GM12865 (cell line): Measurements from ENCODE around the gene CIITA.

Source experiments
- DNase-seq: peaks from one replicate; pipeline ENCODE4 v3.0.0; 2010; ENCODE audit warnings: low read depth
- H3K4me3 ChIP-seq: 2 replicates; pipeline ENCODE4 v1.5.1; 2011; ENCODE audit warnings: mild to moderate bottlenecking, low read depth, low read length, control low read depth
- CTCF ChIP-seq: IDR thresholded peaks from 2 replicates; pipeline ENCODE4 v1.5.1; 2011; ENCODE audit warnings: low read length, control low read depth, low read depth, inconsistent platforms; ENCODE audit not compliant: insufficient read depth; ENCODE audit errors: missing control alignments

Gene CIITA

GRCh38 chr16:10931977-10932632 is 55.1 kb downstream of the CIITA start:
- H3K4me3 ChIP-seq = no peak overlapping the region
- no peak for DNase-seq
- no peak for TF ChIP-seq CTCF

DNA sequence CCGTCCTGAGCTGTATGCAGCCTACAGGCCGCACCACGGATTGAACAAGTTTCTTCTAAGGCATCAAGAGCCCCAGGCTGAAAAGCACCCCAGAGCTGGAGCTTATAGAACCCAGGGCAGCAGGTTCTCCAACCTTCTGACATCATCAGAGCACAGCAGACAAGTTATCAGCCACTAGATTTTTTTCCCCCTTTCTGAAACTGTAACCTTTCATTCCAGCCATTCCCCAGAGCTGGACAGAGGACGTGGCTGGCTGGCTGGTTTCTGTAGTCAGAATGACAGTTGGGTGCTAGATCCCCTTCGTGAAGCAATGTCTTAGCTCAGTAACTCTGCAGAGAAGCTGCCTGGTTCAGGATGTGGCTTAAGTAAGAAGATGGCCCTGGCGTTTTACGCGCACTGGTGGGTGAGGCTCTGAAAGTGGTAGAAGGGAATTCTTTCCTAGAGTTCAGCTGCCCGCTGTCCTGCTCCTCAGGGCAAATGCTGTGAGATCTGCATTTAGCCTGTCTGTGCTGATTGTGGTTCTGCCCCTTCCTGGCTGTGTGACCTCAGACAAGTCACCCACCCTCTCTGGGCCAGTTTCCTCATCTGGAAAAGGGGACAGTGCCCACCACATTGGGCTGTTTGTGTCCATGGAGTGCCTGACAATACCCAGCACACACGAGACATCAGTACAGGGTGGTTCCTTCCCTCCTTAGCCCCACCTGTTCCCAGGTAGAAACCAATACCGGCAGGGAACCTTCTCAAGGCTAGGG is 56.1 kb downstream of the CIITA start:
- no peak overlapping the region for H3K4me3 ChIP-seq
- no peak for DNase-seq
- no peak for TF ChIP-seq CTCF

- no peak overlapping the region for H3K4me3 ChIP-seq
- no peak for TF ChIP-seq CTCF
- DNase-seq = no peak
Observed at GRCh38 chr16:10933865-10934264, 56.9 kb downstream of the CIITA start.

DNA sequence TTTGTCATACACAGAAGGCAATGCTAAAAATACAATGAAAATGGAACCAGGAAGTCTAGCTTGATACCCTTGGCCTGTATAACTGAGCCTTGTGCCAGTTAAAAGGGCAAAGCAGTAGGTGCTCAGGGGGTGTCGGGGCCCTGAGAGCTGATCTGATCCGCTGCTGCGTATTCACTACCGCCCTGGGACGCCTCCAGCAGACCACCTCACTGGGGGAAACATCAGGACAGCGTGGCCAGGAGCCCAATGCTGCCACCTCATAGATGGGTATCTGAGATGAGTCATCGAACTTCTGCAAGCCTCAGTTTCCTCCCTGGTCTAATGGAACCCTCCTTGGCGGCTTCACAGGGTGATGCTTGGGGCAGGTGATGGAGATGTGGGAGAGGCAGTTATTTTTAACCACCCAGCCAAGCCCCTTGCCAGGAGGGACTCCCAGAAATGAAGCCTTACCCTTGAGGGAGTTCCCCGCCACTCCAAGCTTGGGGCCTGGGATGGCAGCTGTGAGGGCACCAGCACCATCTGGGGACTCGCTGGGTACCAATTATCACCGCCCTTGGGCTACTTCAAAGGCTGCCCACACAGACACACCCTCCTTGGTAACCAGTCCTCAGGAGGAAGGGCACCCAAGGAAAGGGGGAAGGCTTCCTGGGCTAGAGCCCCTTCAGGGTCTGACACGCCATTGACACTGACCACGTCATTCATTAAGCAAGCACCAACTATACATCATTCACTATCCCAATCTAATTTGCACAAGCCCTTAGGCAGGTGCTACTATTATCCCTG is 57.5 kb downstream of the CIITA start:
- no peak for DNase-seq
- no peak overlapping the region for H3K4me3 ChIP-seq
- no peak for TF ChIP-seq CTCF

- no peak for TF ChIP-seq CTCF
- DNase-seq = no peak
- no peak overlapping the region for H3K4me3 ChIP-seq
Observed at GRCh38 chr16:10935226-10935915, 58.4 kb downstream of the CIITA start.

GRCh38 chr16:10936272-10936984 is 59.4 kb downstream of the CIITA start:
- H3K4me3 ChIP-seq = no peak overlapping the region
- DNase-seq = no peak
- no peak for TF ChIP-seq CTCF
